Stomach smooth muscle (tissue), 2 donors: ENCODE results near the gene INTS13.
"Not testable (repeated sequence)": the region's sequence is repeated elsewhere in the genome, so short reads cannot be mapped to it uniquely, and the experiment has no call there.

Experiments used
- H3K27ac ChIP-seq: one replicate; pipeline ENCODE4 v1.7.0; 2013; ENCODE audit warnings: mild to moderate bottlenecking, low read length, inconsistent platforms
- H3K27me3 ChIP-seq, 2 donors: one replicate each; pipeline ENCODE4 v1.7.0; 2013; ENCODE audit warnings: low read length in 2 of 2; ENCODE audit not compliant: insufficient read depth in 2 of 2, control insufficient read depth in 1 of 2
- H3K36me3 ChIP-seq, 2 donors: one replicate each; pipeline ENCODE4 v1.7.0; 2013; ENCODE audit warnings: low read length in 2 of 2; ENCODE audit not compliant: control insufficient read depth in 2 of 2, insufficient read depth in 2 of 2
- H3K4me1 ChIP-seq: one replicate; pipeline ENCODE4 v1.7.0; 2013; ENCODE audit warnings: low read length; ENCODE audit not compliant: control insufficient read depth, insufficient read depth
- H3K4me3 ChIP-seq, 2 donors: one replicate each; pipeline ENCODE4 v1.7.0; 2013; ENCODE audit warnings: low read length in 2 of 2
- H3K9ac ChIP-seq, 2 donors: one replicate each; pipeline ENCODE4 v1.7.0; 2013; ENCODE audit warnings: low read length in 2 of 2, mild to moderate bottlenecking in 1 of 2
- H3K9me3 ChIP-seq, 2 donors: one replicate each; pipeline ENCODE4 v1.7.0; 2013; ENCODE audit warnings: low read length in 2 of 2; ENCODE audit not compliant: control insufficient read depth in 2 of 2
- donor health status: healthy.
- donor health status: Pancreatic carcinoma.

INTS13 gene

DNA sequence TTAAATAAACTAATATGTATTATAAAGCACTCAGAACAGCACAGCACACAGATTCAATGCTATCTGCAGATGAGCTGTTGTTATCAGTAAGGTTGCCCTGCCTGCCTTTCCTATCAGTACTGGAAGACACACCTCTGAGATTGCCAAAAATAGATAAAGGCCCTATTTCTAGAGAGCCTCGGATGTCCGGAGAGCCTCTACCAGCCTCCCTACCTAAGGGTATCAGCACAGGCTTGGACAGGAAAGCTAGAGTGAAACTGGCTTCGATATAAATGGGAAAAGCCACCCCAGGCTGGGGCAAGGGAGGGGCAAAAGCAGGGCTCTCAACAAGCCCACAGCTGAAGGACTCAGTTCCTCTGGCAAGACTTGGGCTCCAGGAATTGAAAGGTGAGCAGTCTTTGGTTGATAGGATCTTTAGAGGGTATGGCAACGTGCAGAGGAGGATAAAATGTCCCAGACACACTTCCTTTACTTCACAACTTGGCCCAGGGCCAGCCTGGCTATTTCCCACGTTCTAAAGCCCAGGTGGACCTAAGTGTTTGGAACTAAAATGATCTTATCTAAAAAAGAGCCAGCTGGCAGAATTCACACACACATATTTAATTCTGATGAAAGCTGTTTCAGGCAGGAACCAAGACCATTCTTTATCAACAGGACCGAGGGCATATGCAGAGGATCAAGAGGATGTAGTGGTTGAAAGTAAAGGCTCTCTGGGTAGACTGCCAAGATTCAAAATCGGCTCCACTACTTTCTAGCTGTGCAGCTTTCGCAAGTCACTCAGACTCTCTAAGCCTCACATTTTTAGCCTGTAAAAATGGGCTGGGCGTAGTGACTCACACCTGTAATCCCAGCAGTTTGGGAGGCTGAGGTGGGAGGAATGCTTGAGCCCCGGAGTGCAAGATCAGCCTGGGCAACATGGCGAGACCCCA lies 67.0 kb downstream of the INTS13 start:
- Histone ChIP-seq H3K4me3 (peak overlapping the region; percentile 29 to 36), H3K4me1 (peaks cover 13% of the 10 kb centered on the region), H3K27me3 (no peaks in the 10 kb centered on the region), H3K9ac (no peak overlapping the region), H3K36me3 (no peaks in the 10 kb centered on the region), H3K9me3 (no peaks in the 10 kb centered on the region), H3K27ac (peak overlapping the region; percentile 31)

DNA sequence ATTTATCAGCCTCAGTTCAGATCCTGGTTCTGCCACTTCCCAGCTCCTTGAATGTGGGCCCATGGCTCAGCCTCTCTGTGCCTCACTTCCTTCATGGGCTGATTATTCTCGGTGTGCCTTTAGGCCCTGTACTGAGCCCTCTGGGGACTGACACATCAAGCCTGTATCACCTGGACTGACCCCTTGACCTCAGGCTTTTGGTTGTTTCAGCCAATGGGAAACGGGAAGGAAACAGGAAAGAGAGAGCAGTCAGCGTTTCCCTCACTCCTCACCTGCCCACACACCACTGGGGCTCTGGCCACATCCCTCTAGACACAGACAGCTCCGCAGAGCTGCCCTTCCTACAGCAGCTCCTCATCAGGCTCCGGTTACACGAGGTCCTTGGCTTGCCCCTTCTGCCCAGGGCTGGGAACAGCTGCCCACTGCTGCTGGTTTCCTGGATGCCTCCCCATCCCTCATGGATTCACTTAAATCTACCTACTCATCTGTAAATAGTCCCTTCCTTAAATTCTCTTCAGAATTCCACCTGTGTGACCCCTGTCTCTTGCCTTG lies 67.8 kb downstream of the INTS13 start:
- Histone ChIP-seq H3K9me3 (no peaks in the 10 kb centered on the region), H3K27me3 (no peaks in the 10 kb centered on the region), H3K9ac (no peak overlapping the region), H3K4me1 (peaks cover 13% of the 10 kb centered on the region), H3K4me3 (no peak overlapping the region), H3K36me3 (no peaks in the 10 kb centered on the region), H3K27ac (peak overlapping the region; percentile 31)

DNA sequence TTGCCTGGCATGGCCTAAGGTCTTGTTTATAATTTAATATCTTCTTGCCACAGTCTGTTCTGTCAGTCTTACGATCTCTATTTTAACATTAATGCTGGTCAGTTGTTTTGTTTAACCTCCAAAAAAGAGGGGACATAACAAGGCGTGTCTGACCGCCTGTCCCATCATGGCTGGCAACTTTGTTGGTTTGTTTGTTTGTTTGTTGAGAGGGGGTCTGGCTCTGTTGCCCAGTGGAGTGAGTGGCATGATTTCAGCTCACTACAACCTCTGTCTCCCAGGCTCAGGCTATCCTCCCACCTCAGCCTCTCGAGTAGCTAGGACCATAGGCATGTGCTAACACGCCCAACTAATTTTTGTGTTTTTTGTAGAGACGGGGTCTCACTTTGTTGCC lies 68.7 kb downstream of the INTS13 start:
- H3K4me3 ChIP-seq = no peak overlapping the region
- H3K27ac ChIP-seq = no peak overlapping the region
- no peak overlapping the region for H3K9ac ChIP-seq
- no peaks in the 10 kb centered on the region for H3K9me3 ChIP-seq
- H3K4me1 ChIP-seq = peaks cover 13% of the 10 kb centered on the region
- H3K27me3 ChIP-seq = no peaks in the 10 kb centered on the region
- no peaks in the 10 kb centered on the region for H3K36me3 ChIP-seq

DNA sequence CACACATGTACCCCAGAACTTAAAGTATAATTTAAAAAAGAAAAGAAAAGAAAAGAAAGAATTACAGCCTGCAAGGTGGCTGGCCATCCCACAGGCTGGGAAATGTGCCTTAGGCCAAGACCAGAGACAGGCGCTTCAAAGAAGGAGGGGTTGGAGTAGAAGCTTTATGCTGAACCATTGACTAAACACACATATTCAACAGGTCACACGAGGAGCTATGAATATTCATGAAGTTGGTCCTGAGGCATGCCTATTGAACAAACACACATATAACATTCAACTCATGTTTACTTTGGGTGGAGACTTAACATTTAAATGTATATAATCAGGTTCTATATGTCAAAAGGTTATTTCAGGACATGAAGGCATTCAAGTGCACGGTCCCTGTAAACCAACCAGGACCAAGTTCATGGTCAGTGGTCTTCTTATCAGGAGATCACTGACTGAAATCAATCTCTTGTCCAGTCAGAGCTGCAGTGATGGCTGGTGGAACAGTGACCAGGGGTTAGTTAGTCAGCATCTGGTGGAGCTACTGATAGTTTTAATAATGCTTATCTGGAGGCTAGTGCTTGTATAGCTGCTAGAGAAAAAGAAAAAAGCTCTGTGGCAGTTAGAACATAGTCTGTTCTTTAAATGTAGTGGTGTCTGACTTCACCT lies 69.2 kb downstream of the INTS13 start:
- no peaks in the 10 kb centered on the region for H3K9me3 ChIP-seq
- H3K4me3 ChIP-seq = no peak overlapping the region
- no peak overlapping the region for H3K9ac ChIP-seq
- no peaks in the 10 kb centered on the region for H3K36me3 ChIP-seq
- no peaks in the 10 kb centered on the region for H3K27me3 ChIP-seq
- H3K27ac ChIP-seq = no peak overlapping the region
- peaks cover 13% of the 10 kb centered on the region for H3K4me1 ChIP-seq

DNA sequence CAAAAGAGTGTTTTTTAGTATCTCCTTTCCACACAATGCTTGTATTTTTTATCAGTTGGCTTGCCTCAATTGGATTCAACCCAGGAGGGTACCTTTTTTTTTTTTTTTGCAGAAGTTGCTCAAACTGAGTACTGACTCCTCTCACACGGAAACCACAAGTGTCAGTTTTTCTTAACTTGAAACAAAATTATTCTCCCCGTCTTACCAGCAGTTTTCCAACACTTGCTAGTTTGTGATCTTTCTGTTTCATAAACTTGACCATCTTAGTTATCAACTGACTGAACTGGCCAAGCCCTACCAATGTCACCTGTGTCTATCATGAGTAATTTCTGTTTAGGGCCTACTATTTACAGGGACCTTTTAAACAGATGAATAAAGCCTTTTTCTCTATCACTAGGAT lies 70.7 kb downstream of the INTS13 start:
- Histone ChIP-seq H3K9ac (no peak overlapping the region), H3K27ac (no peak overlapping the region), H3K4me3 (no peak overlapping the region), H3K4me1 (peaks cover 13% of the 10 kb centered on the region), H3K27me3 (no peaks in the 10 kb centered on the region), H3K9me3 (no peaks in the 10 kb centered on the region), H3K36me3 (no peaks in the 10 kb centered on the region)

DNA sequence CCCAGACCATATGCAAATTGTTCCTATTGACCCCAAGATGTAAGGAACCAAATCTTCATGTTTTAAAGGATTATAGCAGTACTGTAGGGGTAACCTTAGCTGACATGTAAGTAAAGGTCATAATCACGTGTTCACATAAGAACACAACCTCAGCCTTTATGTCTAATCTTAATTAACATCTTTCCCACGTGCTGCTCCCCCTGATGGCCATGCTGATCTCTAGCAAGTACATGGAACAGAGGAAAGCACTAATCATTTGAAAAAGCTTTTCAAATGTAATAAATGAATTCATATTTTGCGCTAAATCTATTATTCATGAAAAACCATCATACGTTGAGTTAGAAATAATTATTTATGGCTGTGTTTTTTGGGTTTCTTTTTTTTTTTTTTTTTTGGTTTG lies 74.3 kb downstream of the INTS13 start:
- Histone ChIP-seq H3K9ac (no peak overlapping the region), H3K27ac (no peak overlapping the region), H3K4me1 (no peaks in the 10 kb centered on the region), H3K27me3 (no peaks in the 10 kb centered on the region), H3K9me3 (no peaks in the 10 kb centered on the region), H3K36me3 (no peaks in the 10 kb centered on the region), H3K4me3 (no peak overlapping the region)

GRCh38 chr12:26862787-26863186 lies 75.0 kb downstream of the INTS13 start:
- not testable (repeated sequence) for H3K9me3 ChIP-seq, H3K9ac ChIP-seq, H3K27me3 ChIP-seq, H3K4me3 ChIP-seq, H3K4me1 ChIP-seq, H3K36me3 ChIP-seq, H3K27ac ChIP-seq

DNA sequence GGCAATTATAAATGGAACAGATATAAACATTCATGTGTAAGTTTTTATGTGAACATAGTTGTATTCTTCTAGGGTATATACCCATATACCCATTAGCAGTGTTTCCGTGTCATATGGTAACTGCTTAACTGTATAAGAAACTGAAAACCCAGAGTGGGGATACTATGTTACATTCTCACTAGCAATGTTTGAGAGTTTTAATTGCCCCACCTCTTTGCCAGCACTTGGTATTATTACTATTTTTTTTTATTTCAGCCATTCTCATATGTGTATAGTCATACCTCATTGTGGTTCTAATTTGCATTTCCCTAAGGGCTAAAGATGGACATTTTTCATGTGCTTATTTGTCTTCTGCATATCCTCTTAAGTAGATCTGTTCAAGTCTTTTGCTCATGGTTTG lies 76.1 kb downstream of the INTS13 start:
- H3K9ac ChIP-seq = no peak overlapping the region

GRCh38 chr12:26857465-26858176 lies 80.2 kb downstream of the INTS13 start:
- Histone ChIP-seq H3K36me3 (no peaks in the 10 kb centered on the region), H3K4me3 (no peak overlapping the region), H3K4me1 (no peaks in the 10 kb centered on the region), H3K9ac (no peak overlapping the region), H3K27me3 (no peaks in the 10 kb centered on the region), H3K9me3 (no peaks in the 10 kb centered on the region), H3K27ac (no peak overlapping the region)

More for the DNA sequence above, 76.1 kb downstream of the INTS13 start:
- H3K27ac ChIP-seq = no peak overlapping the region
- no peaks in the 10 kb centered on the region for H3K4me1 ChIP-seq
- no peaks in the 10 kb centered on the region for H3K27me3 ChIP-seq
- H3K9me3 ChIP-seq = no peaks in the 10 kb centered on the region
- no peaks in the 10 kb centered on the region for H3K36me3 ChIP-seq
- H3K4me3 ChIP-seq = no peak overlapping the region

GRCh38 chr12:26855337-26855736 lies 82.4 kb downstream of the INTS13 start:
- Histone ChIP-seq H3K9ac (no peak overlapping the region), H3K36me3 (no peaks in the 10 kb centered on the region), H3K27ac (no peak overlapping the region), H3K4me3 (no peak overlapping the region), H3K27me3 (no peaks in the 10 kb centered on the region), H3K4me1 (no peaks in the 10 kb centered on the region), H3K9me3 (no peaks in the 10 kb centered on the region)
